22Rv1 (cell line): ENCODE results near the gene TUT7.

Source experiments
- ZFX ChIP-seq: fragments of 450-650 bp; IDR thresholded peaks from 2 replicates; pipeline ENCODE4 v1.6.1; 2017; ENCODE audit warnings: antibody characterized with exemption, borderline replicate concordance
- TF ChIP-seq, protein P1 (sequence below): fragments of 450-650 bp; IDR thresholded peaks from 2 replicates; pipeline ENCODE4 v1.5.1; 2017; ENCODE audit warnings: mild to moderate bottlenecking

DNA sequence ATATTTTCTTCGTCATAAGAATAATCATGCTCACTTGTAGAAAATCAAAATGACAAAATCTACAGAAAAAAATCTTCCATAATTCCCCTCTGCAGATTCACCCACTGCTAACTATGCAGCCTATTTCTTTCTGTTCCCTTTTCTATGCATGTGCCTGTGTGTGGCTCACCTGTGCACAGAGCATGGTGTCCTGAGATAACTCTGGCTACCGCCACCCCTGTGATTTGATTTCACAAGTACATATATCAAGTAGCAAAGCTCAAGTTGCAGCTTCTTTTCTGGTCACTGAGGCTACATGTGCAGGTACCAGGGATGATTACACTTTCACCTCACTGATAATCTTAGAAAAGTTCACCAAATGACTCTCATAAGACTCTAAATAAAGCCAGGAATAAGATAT lies 53.5 kb downstream of the TUT7 start:
- TF ChIP-seq, protein P1, sequence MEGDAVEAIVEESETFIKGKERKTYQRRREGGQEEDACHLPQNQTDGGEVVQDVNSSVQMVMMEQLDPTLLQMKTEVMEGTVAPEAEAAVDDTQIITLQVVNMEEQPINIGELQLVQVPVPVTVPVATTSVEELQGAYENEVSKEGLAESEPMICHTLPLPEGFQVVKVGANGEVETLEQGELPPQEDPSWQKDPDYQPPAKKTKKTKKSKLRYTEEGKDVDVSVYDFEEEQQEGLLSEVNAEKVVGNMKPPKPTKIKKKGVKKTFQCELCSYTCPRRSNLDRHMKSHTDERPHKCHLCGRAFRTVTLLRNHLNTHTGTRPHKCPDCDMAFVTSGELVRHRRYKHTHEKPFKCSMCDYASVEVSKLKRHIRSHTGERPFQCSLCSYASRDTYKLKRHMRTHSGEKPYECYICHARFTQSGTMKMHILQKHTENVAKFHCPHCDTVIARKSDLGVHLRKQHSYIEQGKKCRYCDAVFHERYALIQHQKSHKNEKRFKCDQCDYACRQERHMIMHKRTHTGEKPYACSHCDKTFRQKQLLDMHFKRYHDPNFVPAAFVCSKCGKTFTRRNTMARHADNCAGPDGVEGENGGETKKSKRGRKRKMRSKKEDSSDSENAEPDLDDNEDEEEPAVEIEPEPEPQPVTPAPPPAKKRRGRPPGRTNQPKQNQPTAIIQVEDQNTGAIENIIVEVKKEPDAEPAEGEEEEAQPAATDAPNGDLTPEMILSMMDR: no peak
- no peak for TF ChIP-seq ZFX
